GM12875 (cell line): ENCODE results near the gene ABCC11.

ENCODE experiments used
- H3K4me3 ChIP-seq: one replicate; pipeline ENCODE4 v1.5.1; 2011; ENCODE audit warnings: low read depth, low read length, control low read depth
- TF ChIP-seq, protein P1 (sequence below): IDR thresholded peaks from 2 replicates; pipeline ENCODE4 v1.5.1; 2011; ENCODE audit warnings: low read depth, mild to moderate bottlenecking, control low read depth, inconsistent platforms, low read length, moderate library complexity, borderline replicate concordance; ENCODE audit not compliant: insufficient read depth

Gene ABCC11

DNA sequence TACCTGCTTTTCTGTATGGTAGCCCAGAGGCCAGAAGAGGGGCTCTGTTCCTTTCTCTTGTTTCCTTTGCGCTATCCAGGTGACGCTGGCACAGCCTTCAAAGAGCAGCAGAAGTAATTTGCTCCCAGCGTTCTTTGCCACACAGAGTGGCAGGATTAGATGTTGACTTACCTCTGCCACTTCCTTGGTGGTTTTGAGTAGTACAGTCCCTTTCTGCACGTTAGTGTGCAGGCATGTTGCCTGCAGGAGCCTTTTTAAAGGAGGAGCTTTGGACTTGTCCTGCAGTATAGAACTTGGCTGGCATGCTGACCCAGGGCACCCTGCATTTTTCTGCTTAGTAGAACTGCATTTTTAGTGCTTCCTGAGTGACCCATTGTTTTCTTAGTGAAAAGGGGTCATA lies at the start of gene ABCC11:
TSS of gene ABCC11 (minus strand) at position 229 of the 400 bp plus-strand sequence. CDS start 15,618 bp downstream, outside the sequence.
- no peak within 1 kb of the TSS for H3K4me3 ChIP-seq
- TF ChIP-seq, protein P1, sequence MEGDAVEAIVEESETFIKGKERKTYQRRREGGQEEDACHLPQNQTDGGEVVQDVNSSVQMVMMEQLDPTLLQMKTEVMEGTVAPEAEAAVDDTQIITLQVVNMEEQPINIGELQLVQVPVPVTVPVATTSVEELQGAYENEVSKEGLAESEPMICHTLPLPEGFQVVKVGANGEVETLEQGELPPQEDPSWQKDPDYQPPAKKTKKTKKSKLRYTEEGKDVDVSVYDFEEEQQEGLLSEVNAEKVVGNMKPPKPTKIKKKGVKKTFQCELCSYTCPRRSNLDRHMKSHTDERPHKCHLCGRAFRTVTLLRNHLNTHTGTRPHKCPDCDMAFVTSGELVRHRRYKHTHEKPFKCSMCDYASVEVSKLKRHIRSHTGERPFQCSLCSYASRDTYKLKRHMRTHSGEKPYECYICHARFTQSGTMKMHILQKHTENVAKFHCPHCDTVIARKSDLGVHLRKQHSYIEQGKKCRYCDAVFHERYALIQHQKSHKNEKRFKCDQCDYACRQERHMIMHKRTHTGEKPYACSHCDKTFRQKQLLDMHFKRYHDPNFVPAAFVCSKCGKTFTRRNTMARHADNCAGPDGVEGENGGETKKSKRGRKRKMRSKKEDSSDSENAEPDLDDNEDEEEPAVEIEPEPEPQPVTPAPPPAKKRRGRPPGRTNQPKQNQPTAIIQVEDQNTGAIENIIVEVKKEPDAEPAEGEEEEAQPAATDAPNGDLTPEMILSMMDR: no peak

DNA sequence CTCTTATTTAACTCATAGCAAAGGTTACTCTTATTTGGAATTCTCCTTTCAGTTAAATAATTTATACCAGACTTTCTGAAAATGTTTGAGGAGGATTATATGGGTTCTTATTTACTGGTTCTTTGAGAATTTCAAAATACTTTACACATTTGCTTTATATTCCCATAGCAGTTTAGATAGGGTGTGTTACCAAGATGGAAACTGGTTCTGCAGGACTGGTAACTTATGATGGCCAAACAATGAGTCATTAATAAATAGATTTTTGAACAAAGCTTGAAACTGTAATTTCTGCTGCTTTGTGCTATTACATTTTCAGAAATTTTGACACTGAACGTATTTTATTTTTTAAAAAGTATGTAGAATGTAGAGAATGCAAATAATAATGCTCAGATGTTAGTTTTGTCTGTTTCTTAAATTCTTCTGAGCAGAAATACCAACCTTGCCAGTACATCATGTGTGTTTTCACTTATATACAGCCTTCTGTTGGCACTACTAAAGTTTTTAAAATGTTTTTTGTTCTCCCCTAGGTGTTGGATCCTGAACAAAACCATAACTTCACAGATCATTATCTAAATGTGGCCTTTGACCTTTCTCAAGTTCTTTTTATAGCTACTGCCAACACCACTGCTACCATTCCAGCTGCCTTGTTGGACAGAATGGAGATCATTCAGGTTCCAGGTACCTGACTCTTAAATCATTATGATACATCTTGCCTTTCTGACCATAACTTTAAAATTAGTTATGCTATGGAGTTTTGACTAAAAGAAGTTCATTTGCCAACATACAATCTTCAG lies 48.3 kb upstream of the ABCC11 start:
- no peak overlapping the region for H3K4me3 ChIP-seq
- TF ChIP-seq, protein P1: no peak

DNA sequence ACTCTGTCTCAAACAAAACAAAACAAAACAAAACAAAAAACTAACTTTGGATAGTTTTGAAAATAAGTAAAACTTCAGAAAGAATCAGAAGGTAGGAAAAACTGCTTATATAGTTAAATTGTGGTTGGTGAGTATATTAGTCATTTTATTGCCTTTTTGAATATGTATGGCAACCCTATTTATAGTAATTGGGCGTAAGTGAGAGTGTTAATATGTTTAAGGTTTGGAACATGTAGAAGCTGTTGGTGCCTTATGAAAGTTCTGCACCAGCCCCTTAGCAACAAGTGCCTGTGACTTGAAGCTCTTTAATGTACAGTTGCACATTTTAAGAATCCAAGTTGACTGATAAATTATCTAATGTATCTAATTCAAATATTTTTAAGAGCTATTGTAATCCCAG lies 47.4 kb upstream of the ABCC11 start:
- TF ChIP-seq, protein P1: no peak
- no peak overlapping the region for H3K4me3 ChIP-seq

DNA sequence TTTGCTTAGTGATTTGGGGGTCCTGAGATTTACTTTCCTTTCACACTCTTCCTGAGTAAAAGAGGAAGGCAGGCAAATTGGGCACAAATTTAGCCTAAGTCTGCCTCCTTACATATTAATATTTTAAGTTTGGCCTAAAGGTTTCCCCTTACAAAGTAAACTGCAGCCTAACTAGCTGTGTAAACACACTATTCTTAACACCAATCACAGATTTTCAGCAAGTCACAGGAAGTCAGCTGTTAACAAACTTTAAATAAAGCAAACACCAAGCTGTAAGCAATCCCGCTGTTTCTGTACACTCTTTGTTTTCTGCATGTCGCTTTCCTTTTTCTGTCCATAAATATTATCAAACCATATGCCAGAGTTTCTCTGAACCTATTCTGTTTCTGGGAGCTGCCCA lies 45.1 kb upstream of the ABCC11 start:
- TF ChIP-seq, protein P1: no peak

DNA sequence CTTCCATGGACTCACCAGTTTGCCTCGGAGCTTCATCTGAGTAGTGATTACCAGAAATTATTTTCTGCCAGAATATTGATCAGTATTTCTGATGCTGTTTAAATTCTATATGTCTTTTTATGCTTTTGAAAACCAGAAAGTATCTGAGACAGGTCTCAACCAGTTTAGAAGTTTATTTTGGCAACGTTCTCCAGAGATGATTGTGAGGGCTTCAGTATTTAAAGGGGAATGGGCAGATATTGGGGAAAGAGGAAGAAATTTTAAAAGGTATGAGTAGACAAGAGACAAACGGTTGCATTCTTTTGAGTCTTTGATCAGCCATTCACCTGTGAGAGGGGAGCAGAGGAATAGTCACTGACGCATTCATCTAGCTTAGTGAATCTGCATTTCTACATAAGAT lies 44.4 kb upstream of the ABCC11 start:
- TF ChIP-seq, protein P1: no peak
- H3K4me3 ChIP-seq: no peak overlapping the region

More for the DNA sequence above, 45.1 kb upstream of the ABCC11 start:
- no peak overlapping the region for H3K4me3 ChIP-seq

DNA sequence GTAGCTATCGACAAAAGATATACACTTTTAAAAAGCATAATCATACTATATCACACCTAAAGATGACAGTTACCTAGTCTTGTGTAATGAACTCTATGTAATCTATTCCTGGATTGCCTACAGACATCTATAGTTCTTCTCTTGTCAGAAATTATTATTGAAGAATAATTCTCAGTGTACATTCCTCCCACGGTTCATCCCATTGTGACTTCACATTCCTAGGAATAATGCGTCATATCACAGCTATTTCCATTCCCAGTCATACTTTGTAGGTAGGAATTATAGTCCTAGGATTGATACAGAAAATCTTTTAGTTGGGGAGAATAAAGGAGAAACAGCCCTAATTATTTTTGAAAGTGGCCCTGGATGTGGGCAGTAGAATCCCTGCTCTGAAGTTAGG lies 44.0 kb upstream of the ABCC11 start:
- H3K4me3 ChIP-seq: no peak overlapping the region
- TF ChIP-seq, protein P1: no peak

DNA sequence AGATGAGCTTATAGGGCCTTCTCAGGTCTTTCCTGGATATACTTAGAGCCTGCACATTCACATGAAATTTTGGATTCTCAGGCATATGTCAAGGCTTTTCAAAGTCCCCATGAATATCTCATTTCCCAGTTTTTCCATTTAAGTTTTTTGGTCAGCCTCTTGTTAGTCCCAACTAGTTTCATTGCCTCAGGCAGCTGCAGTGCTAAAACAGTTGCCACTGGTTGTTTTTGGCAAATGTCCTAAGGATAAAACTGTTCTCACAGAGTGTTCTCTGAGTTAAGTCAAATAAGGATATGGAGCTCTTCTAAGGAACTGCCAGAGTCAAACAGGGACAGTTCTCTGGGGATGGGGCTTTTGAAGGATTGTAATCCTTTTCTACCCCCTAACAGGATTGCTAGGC lies 39.9 kb upstream of the ABCC11 start:
- TF ChIP-seq, protein P1: no peak
- H3K4me3 ChIP-seq: no peak overlapping the region
